HG03045 (cell line): Measurements from ENCODE around the gene NRDE2.
"Not testable (repeated sequence)": the region's sequence is repeated elsewhere in the genome, so short reads cannot be mapped to it uniquely, and the experiment has no call there.

ENCODE experiments used
- ATAC-seq: cut with Tn5 transposase; IDR thresholded peaks from one replicate; pipeline ENCODE4 v1.9.1; 2021; ENCODE audit warnings: mild to moderate bottlenecking, moderate library complexity; ENCODE audit not compliant: unreplicated experiment

Gene NRDE2

GRCh38 chr14:90342327-90342726 is 10.6 kb upstream of the NRDE2 start:
- ATAC-seq = no peak

GRCh38 chr14:90341784-90342183 is 10.0 kb upstream of the NRDE2 start:
- no peak for ATAC-seq

DNA sequence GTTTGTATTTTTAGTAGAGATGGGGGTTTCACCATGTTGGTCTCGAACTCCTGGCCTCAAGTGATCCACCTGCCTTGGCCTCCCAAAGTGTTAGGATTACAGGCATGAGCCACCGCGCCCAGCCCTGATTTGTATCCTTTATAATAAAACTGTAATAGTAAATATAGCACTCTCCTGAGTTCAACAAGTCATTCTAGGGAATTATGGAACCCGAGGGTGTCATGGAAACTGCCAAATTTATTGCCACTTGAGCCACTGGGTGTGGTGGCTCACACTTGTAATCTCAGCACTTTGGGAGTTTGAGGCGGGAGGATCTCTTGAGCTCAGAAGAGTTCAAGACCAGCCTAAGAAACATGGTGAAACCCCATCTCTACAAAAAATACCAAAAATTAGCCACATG is 9.5 kb upstream of the NRDE2 start:
- not testable (repeated sequence) for ATAC-seq

- no peak for ATAC-seq
These were observed 5.2 kb upstream of the NRDE2 start for GRCh38 chr14:90336985-90337384.

DNA sequence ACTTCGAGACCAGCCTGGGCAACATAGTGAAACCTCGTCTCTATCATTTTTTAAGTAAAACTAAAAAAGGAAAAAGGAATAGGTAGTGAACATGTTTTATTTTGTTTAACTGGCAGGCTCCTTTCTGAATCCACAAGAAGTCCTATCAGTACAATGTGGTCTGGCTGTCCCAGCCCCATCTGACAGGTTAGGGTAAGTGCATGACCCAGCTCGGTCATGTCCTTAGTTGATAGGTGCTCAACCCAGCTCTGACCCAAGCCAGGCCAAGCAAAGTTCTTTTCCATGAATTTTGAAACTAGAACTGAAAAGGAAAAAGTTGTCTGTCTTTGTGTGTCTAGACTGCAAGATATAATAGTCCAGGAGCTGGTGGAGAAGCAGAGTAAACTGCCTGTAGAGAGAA is 4.7 kb upstream of the NRDE2 start:
- no peak for ATAC-seq

- no peak for ATAC-seq
These were observed 487 bp upstream of the NRDE2 start for GRCh38 chr14:90332271-90332584.

GRCh38 chr14:90330203-90331196 is 1.2 kb downstream of the NRDE2 start:
- no peak for ATAC-seq

DNA sequence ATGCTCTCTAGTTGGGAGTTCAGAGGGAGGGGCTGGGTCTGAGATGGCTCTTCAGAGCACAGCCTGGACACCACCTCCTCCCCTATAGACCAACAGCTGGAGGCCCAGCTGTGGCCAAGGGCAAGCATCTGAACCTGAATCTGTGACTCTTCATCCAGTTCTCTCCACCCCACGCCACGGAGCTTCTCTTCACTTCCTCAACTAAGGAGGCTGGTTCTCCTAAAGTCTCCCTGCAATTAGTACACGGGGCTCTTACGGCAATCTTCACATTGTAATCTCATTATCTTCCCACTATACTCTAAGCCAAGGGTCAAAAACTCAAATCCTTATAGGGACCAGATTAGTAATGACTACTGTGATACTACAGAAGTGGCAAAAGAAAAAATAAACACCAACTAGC is 9.8 kb downstream of the NRDE2 start:
- no peak for ATAC-seq

DNA sequence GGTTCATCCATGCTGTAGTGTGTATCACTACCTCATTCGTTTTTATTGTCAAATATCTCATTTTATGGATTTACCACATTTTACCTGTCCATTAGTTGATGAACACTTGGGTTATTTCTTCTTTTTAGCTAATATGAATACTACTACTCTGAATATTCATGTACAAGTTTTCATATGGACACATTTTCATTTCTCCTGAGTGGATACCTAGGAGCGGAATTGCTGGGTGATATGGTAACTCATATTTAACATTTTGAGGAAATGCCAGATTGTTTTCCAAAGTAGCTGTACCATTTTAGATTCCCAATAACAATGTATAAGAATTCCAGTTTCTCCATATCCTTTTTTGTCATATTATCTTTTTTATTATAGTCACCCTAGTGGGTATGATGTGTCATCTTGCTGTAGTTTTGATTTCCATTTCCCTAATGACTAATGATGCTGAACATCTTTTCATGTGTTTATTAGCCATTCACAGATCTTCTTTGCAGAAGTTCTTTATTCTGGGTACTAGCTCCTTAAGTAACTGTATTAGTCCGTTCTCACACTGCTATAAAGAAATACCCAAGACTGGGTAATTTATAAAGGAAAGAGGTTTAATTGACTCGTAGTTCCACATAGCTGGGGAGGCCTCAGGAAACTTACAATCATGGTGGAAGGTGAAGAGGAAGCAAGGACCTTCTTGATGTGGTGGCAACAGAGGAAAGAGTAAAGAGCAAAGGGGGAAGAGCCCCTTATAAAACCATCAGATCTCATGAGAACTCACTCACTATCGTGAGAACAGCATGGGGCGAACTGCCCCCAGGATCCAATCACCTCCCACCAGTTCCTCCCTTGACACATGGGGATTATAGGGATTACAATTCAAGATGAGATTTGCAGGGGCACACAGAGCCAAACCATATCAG is 11.9 kb downstream of the NRDE2 start:
- ATAC-seq = no peak

DNA sequence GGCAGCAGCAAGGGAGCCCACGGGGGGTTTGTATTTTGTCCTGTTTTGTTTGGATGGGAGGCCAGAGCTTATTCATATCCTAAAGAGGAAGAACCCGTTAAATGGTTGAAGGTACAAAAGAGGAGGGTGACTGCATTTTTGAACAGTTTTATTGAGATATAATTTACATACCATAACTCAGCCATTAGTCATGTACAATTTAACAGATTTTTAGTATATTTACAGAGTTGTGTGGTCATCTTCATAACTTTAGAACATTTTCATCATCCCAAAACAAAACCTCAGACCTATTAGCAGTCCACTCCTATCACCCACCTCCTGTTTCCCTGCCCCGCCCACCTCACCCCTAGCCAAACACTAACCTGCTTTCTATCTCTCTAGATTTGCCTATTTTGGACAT is 12.6 kb downstream of the NRDE2 start:
- no peak for ATAC-seq

- ATAC-seq = no peak
These were observed 13.7 kb downstream of the NRDE2 start for GRCh38 chr14:90318016-90318415.

DNA sequence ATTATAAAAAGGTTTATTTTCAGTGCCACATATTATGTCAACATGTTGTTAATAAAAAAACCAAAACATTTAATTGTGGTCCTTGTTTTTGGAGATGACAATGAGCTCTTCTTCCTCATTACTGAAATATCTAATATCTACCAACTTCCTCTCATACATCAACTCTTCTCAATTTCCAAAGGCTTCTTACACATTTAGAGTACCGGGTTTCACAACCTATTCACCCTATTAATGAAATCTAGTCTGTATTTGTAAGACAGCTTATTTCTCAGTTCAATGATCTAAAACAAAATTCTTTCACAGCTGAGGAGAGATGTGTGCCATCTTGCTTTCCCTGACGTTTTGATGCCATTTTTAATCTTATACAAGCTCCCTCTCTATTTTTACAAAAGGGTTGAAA is 14.5 kb downstream of the NRDE2 start:
- ATAC-seq = no peak

DNA sequence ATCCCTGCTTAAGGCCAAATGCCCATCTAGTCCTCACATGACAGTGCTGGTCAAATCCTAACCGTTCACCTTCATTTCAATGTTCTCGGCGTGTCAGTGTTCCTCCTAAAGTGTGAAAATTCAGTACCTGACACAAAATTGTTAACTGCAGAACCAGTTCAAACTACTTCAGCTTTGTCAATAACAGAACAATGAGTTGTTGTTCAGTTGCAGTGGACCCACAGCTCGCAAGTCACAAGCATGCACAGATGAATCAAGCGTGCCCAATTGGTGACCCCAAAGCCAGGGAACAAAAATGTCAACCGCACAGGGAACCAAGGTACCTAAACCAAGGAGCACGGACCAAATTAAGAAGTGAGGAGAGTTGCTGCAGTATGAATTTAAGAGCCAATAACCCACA is 23.2 kb downstream of the NRDE2 start:
- no peak for ATAC-seq

- no peak for ATAC-seq
These were observed 26.6 kb downstream of the NRDE2 start for GRCh38 chr14:90305176-90305601.

DNA sequence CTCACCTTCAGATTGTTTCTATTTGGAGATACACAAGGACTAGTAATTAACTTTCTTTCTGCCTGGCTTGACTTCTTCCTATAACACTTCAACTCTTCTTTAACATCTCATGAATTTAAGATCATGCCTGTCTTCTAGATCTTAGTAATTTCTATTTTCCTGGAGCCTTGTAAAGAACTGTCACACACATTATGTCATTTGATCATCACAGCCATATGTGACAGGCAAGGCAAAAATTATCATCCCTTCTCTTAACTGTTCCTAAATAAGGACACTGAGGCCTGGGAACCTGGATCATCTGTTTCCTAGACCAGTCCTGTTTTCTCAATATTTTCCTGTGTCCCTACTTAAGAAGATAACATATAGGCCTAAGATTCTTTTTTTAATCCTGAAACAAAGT is 27.2 kb downstream of the NRDE2 start:
- no peak for ATAC-seq

DNA sequence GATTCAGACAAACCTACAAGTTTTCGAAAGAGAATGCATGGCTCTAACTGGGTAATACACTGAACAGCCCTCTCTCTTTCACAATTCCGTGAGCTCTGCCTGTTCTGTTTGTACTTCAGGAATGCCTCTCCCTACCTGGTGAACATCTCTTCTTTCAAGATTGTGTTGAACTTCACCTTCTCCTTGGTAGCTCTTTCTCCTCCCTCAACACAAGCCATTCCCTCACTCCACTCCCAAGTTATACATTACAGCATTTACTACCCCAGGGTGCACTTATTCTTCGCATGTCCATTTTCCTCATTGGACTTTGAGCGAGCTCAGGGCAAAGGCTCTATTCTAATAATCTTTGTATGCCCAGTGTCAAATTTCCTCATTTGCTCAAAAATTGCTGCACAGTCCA is 28.3 kb downstream of the NRDE2 start:
- ATAC-seq = no peak

- ATAC-seq = no peak
These were observed 29.0 kb downstream of the NRDE2 start for GRCh38 chr14:90302529-90303303.

DNA sequence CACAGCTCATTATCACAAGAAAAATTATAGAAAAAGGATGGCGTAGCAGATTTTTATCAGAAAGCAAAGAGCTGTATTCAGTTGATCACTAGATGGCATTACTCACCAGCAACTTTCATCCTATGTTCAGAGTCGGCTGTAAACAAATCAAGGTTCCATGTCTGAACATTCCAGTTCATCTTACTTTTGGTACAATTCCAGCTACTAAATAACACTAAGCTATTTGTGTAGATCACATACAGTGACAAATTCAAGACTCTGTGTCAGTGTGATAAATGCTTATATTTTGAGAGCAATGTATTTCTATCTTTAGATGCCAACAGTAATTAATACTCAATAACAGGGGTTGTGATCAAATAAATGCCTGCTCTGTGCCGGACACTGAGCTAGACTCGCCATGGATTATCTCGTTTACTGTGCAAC is 30.1 kb downstream of the NRDE2 start:
- no peak for ATAC-seq

DNA sequence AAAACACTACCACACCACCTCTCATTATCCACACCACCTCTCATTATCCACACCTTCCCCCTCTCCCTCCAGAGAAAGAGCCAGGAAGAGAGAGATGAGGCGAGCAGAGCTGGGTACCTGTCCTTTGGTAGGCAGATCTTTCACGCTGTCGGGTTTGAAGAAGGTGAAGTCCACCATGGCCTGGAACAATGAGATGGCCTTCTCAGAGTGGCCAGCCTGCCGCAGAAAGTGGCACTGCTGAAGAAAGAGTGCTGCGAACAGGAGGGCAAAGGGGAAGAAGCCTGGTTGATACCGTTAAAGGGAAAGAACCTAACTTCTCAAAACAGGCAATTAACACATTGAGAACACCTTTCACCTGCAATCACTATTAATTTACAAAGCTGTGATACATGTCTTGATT is 30.6 kb downstream of the NRDE2 start:
- no peak for ATAC-seq

- ATAC-seq = no peak
These were observed 31.1 kb downstream of the NRDE2 start for GRCh38 chr14:90300611-90301047.

DNA sequence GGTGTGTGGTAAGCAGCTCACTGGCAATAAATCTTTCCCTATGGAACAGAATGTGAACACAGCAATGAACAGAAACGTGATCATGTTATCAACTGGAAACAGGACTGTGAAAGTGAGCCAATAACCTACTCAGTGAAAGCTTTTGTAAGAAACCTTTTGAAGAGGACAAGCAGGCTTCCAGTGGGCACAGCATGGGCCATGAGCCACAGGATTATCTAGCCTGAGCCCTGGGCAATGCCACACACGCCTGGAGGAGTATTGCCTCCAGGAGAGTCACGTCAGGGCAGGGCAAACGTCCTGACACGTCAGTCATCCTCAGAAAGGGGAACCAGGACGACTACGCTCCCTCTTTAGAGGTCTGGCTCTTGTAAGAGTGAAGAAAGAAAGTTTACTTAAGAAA is 32.3 kb downstream of the NRDE2 start:
- no peak for ATAC-seq
